NOMO-1 treated with dmso at 0.1 percent for 144 hours (cell line): Measurements from ENCODE around the gene HOXD12.
A peak's percentile ranks its signal among the peaks of the same experiment; 100 is the strongest.

Source experiments
- DNase-seq: peaks from one replicate; lab custom pipeline; 2025; ENCODE audit not compliant: unreplicated experiment; lab: John Stamatoyannopoulos, UW

HOXD12 gene

GRCh38 chr2:176118601-176119339 lies 19.2 kb downstream of the HOXD12 start:
- peak; percentile 22 for DNase-seq

GRCh38 chr2:176120364-176121189 lies 21.0 kb downstream of the HOXD12 start:
- DNase-seq: no peak

- DNase-seq: no peak
Measured at GRCh38 chr2:176121190-176122051, 21.8 kb downstream of the HOXD12 start.

GRCh38 chr2:176122052-176122682 lies 22.6 kb downstream of the HOXD12 start:
- DNase-seq: no peak

GRCh38 chr2:176122683-176123410 lies 23.3 kb downstream of the HOXD12 start, which contains the start of gene HOXD9:
Gene HOXD9 (plus strand): TSS chr2:176122719. CDS start chr2:176122769, 50 bp downstream.
- no peak for DNase-seq

- no peak for DNase-seq
Measured at GRCh38 chr2:176123411-176124109, 24.0 kb downstream of the HOXD12 start.

GRCh38 chr2:176124110-176124946 lies 24.7 kb downstream of the HOXD12 start:
- DNase-seq: no peak

- DNase-seq: no peak
Measured at GRCh38 chr2:176124947-176125771, 25.6 kb downstream of the HOXD12 start.

- DNase-seq: no peak
Measured at GRCh38 chr2:176125772-176126054, 26.1 kb downstream of the HOXD12 start.

- DNase-seq: no peak
Measured at GRCh38 chr2:176126929-176127773, 27.6 kb downstream of the HOXD12 start.

GRCh38 chr2:176127774-176128072 lies 28.1 kb downstream of the HOXD12 start:
- no peak for DNase-seq

- DNase-seq: no peak
Measured at GRCh38 chr2:176128172-176128981, 28.8 kb downstream of the HOXD12 start.

GRCh38 chr2:176128982-176129796 lies 29.6 kb downstream of the HOXD12 start, which contains the start of gene HOXD8:
Gene HOXD8 (plus strand): TSS chr2:176129705. CDS start chr2:176130367, 662 bp downstream.
- no peak for DNase-seq

GRCh38 chr2:176129813-176130146 lies 30.2 kb downstream of the HOXD12 start:
- no peak for DNase-seq

GRCh38 chr2:176130147-176130956 lies 30.8 kb downstream of the HOXD12 start:
- DNase-seq: no peak
